AG09319 (cell line): ENCODE data around the gene MYOZ3.

Experiments used
- DNase-seq: peaks from one replicate; pipeline ENCODE4 v3.0.0-alpha.2; 2010; ENCODE audit warnings: low read depth; ENCODE audit errors: extremely low read depth
- TF ChIP-seq, protein P1 (sequence below): IDR thresholded peaks from 2 replicates; pipeline ENCODE4 v1.5.1; 2011; ENCODE audit warnings: low read depth, mild to moderate bottlenecking, inconsistent platforms, low read length, moderate library complexity

MYOZ3 gene

DNA sequence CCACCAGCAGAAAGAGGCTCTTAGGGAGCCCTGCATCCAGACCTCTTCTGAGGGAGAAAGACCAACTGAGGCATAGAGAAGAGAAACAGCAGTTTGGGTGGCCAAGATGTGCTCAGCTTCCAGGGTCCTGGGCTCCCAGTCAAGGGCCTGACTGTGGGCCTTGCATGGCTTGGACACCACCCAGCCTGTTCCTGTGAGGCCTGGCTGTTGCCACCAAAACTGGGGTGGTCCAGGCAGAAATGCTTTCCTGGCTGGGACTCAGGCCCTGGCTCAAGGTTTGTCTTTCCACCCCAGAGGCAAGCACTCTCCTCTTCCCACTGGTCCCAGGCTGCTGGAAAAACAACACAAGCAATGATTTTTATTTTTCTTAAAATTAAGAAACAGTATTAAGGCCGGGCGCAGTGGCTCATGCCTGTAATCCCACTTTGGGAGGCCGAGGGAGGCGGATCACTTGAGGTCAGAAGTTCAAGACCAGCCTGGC is 13.3 kb downstream of the MYOZ3 start:
- TF ChIP-seq, protein P1, sequence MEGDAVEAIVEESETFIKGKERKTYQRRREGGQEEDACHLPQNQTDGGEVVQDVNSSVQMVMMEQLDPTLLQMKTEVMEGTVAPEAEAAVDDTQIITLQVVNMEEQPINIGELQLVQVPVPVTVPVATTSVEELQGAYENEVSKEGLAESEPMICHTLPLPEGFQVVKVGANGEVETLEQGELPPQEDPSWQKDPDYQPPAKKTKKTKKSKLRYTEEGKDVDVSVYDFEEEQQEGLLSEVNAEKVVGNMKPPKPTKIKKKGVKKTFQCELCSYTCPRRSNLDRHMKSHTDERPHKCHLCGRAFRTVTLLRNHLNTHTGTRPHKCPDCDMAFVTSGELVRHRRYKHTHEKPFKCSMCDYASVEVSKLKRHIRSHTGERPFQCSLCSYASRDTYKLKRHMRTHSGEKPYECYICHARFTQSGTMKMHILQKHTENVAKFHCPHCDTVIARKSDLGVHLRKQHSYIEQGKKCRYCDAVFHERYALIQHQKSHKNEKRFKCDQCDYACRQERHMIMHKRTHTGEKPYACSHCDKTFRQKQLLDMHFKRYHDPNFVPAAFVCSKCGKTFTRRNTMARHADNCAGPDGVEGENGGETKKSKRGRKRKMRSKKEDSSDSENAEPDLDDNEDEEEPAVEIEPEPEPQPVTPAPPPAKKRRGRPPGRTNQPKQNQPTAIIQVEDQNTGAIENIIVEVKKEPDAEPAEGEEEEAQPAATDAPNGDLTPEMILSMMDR = no peak; the same call in 1 of the 2 replicates
- no peak for DNase-seq

DNA sequence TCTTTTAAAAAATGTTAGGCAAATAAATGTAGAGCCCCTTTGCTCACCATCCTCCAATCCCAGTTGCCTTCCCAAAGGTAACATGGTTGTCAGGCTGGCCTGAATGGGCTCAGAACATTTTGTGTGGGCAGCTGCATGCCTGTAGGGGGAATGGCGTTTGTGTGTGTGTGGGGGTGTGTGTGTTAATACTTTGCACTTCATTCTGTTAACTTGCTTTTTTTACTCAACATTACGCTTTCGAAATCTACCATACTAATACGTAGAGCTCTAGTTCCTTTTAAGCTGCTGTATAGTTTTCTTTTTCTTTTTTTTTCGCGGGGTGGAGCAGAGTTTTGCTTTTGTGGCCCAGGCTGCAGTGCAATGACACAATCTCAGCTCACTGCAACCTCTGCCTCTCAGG is 14.0 kb downstream of the MYOZ3 start:
- DNase-seq = no peak
- TF ChIP-seq, protein P1 = no peak

DNA sequence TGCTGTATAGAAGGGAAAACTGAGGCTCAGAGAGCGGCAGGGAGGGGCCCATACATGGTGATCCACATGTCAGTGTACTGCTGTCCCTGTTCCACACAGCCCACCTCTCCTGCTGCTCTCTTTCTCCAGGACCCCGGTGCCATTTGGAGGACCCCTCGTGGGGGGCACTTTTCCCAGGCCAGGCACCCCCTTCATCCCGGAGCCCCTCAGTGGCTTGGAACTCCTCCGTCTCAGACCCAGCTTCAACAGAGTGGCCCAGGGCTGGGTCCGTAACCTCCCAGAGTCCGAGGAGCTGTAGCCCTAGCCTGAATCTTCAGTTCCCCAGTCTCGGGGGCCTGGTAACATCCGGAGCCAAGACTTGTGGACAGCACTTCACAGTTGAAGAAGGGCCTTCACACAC is 15.5 kb downstream of the MYOZ3 start:
- TF ChIP-seq, protein P1 = no peak
- DNase-seq = no peak

DNA sequence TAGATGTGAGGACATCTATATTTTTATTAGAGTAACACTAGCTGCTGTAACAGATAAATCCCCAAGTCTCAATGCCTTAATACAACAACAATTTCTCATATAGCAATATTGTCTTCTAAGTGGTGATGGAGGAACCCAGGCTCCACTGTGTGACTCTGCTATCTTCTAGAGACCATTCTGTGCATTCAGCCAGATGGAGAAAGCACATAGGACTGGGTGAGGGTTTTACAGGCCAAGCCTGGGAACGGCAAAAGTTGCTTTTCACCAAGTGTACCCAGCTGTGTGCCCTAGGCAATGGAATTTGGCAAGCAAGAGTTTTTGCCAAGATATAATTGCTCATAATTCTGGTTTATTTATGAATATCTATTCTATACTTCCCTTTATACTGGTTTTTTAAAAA is 28.1 kb downstream of the MYOZ3 start:
- TF ChIP-seq, protein P1 = no peak
- DNase-seq = no peak

DNA sequence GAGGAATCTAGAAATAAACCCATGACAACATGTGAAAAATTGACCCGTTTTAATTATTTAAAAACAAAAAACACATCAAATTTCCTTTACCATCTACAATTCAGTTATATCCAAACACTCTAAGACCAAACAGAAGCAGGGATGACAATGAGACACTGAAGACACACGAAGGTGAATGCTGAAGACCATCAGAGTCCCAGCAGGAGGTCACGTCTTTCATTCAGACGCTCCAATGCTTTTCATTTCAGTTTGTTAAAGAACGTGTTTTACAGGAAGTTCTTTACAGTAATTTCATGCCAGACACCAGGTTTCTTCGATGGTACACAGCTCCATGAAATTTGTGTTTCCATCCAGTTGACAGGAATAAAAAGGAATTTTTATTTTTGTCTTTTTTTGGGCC is 29.7 kb downstream of the MYOZ3 start:
- TF ChIP-seq, protein P1 = no peak
- no peak for DNase-seq

DNA sequence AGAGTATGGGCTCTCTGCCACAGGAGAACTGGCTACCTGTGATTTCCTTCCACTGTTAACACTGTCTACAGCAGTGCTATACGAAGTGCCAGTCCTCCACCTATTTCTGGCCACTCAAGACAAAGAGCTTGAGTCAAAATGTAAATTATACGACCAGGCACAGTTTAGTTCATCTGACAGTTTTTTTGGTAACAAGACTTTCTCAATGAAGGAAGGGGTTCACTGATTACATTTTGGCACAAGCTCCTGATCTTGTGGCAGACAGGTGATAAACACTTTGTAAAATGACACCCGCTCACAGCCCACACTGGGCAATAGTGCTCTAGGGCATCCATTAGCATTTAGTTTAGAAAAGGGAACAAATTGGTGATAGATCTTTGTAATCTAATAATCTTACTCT is 31.2 kb downstream of the MYOZ3 start:
- TF ChIP-seq, protein P1 = no peak
- DNase-seq = no peak

DNA sequence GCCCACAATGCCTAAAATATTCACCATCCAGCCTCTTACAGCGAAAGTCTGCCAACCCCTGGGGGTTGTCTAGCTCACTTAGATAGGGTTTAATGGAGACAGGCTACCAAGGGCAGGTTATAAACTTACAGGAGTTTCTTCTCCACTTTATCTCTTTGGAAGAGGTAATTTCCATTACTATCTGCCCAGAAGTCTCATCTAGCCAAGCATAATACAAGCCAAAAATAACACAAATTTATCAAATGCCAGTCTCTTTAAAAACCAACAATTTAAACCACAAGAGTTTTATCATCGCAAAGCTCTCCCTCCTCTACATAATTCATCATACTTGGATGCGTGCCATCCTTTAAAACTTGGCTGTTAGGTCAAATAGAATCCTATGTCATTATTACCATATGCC is 33.6 kb downstream of the MYOZ3 start:
- no peak for DNase-seq
- TF ChIP-seq, protein P1 = no peak

DNA sequence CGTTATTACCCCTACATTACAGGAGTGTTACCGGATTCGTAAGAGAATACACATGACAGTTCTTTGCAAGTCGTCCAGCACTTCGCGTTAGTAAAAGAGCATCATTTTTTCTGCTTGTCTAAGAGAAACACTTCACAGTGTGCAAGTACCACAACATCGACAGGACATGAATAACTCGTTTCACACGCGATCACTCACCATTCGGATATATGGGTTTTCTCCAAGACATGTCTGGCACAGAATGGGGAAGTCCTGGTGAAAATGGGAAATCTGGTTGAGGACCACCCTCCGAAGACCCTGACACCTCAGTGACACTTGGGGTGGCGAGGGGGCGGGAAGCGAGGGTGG is 39.2 kb downstream of the MYOZ3 start:
- TF ChIP-seq, protein P1 = no peak
- DNase-seq = no peak
